K562 (cell line): ENCODE results near the gene WDR70. TPM values are rescaled to one million over a fixed set of nuclear protein-coding genes. Genes with fewer than 3 reads are reported as not detected.

ENCODE experiments used
- ATAC-seq: fragments of 200-7000 bp; cut with Tn5 transposase; 3 replicates; pipeline ENCODE4 v1.9.1; 2020; ENCODE audit warnings: moderate library complexity
- BruUV-seq: library from RNA; stranded (reverse); fragments of 400-500 nt; replicated peaks from 2 replicates; lab custom pipeline; 2021; lab: Mats Ljungman, UMichigan
- CTCF ChIA-PET: fragments of 300-600 bp; formaldehyde crosslinking; extraction: SDS; loops from one replicate; lab custom pipeline; 2021; ENCODE audit warnings: low intra/inter-chr PET ratio; lab: Yijun Ruan, JAX
- POLR2A ChIA-PET: fragments of 300-600, 350-650 bp; sonication (Branson Sonifier 250); formaldehyde crosslinking; extraction: SDS; loops from one replicate; lab custom pipeline; 2021; ENCODE audit warnings: antibody characterized with exemption, inconsistent platforms; lab: Yijun Ruan, JAX
- DNase-seq, 4 experiments: peaks; one replicate each; pipeline versions ENCODE4 v3.0.0 to v3.0.0-alpha.2; 2011 to 2018; ENCODE audit warnings: low spot score in 3 of 4, mixed read lengths in 3 of 4; ENCODE audit errors: extremely low read depth in 1 of 4
- FAIRE-seq: peaks from 2 replicates; lab custom pipeline; 2011; peaks lifted over from hg19 to GRCh38; lab: Jason Lieb, UNC
- H2AFZ ChIP-seq: 2 replicates; pipeline ENCODE4 v1.6.0; 2011; ENCODE audit warnings: low read depth, low read length, control low read depth, inconsistent platforms
- H3K27ac ChIP-seq: fragments of 200-600 bp; 3 replicates; pipeline ENCODE4 v1.8.0; 2011; ENCODE audit warnings: low read depth, mild to moderate bottlenecking, control low read depth, inconsistent platforms, low read length, moderate library complexity, mixed read lengths; ENCODE audit errors: extremely low read depth
- H3K27me3 ChIP-seq, 2 experiments: fragments of 300-600 bp in 1 of 2; 2 replicates in 1 of 2; 3 replicates in 1 of 2; pipeline versions ENCODE4 v1.6.0 to v1.8.0; 2011; ENCODE audit warnings: inconsistent platforms in 2 of 2, low read length in 2 of 2, mild to moderate bottlenecking in 1 of 2, mixed read lengths in 1 of 2, moderate library complexity in 1 of 2; ENCODE audit not compliant: control insufficient read depth in 2 of 2, insufficient read depth in 2 of 2
- H3K36me3 ChIP-seq: fragments of 300-600 bp; 3 replicates; pipeline ENCODE4 v1.8.0; 2011; ENCODE audit warnings: mild to moderate bottlenecking, low read length, inconsistent platforms; ENCODE audit not compliant: control insufficient read depth, insufficient read depth
- H3K4me1 ChIP-seq, 2 experiments: fragments of 200-600 bp in 1 of 2; replicated peaks in 1 of 2; 2 replicates in 1 of 2; 3 replicates in 1 of 2; pipeline versions ENCODE4 v1.5.1 to v1.8.0; 2011; ENCODE audit warnings: inconsistent platforms in 2 of 2, low read length in 2 of 2, mild to moderate bottlenecking in 1 of 2, mixed read lengths in 1 of 2, moderate library complexity in 1 of 2; ENCODE audit not compliant: control insufficient read depth in 2 of 2, insufficient read depth in 2 of 2
- H3K4me2 ChIP-seq: 2 replicates; pipeline ENCODE4 v1.6.1; 2011; ENCODE audit warnings: low read length, control low read depth, inconsistent platforms, mixed read lengths; ENCODE audit not compliant: insufficient read depth
- H3K4me3 ChIP-seq: fragments of 200-600 bp; sonication (generic), shearing (Covaris generic); 2 replicates; pipeline ENCODE4 v1.5.1; 2016; ENCODE audit warnings: control low read depth, inconsistent platforms
- H3K79me2 ChIP-seq: fragments of 200-600 bp; 3 replicates; pipeline ENCODE4 v1.8.0; 2011; ENCODE audit warnings: low read length, inconsistent platforms; ENCODE audit not compliant: control insufficient read depth, insufficient read depth
- H3K9ac ChIP-seq, 2 experiments: 2 replicates each; pipeline versions ENCODE4 v1.6.0 to v1.6.1; 2011; ENCODE audit warnings: low read depth in 2 of 2, low read length in 2 of 2, control low read depth in 1 of 2, inconsistent platforms in 1 of 2, mild to moderate bottlenecking in 1 of 2, mixed read lengths in 1 of 2; ENCODE audit not compliant: insufficient read depth in 1 of 2
- H3K9me1 ChIP-seq: one replicate; pipeline ENCODE4 v1.6.0; 2011; ENCODE audit warnings: inconsistent platforms, mild to moderate bottlenecking, low read length, moderate library complexity; ENCODE audit not compliant: control insufficient read depth, insufficient read depth
- H3K9me3 ChIP-seq: replicated peaks from 2 replicates; pipeline ENCODE4 v1.5.1; 2011; ENCODE audit warnings: low read depth, low read length, inconsistent platforms; ENCODE audit not compliant: control insufficient read depth, insufficient read depth
- H4K20me1 ChIP-seq: replicated peaks from 2 replicates; pipeline ENCODE4 v1.6.1; 2011; ENCODE audit warnings: low read length, inconsistent platforms, mixed read lengths; ENCODE audit not compliant: control insufficient read depth, insufficient read depth
- ARID2 ChIP-seq: fragments of 450-650 bp; IDR thresholded peaks from 2 replicates; pipeline ENCODE4 v1.6.1; 2017; ENCODE audit warnings: antibody characterized with exemption, mild to moderate bottlenecking
- BRCA1 ChIP-seq, 2 experiments: fragments of 450-650 bp in 1 of 2; sonication (generic) in 1 of 2; formaldehyde crosslinking in 1 of 2; IDR thresholded peaks; 2 replicates each; pipeline versions ENCODE4 v1.5.0 to v1.6.1; 2017 to 2020; ENCODE audit warnings: mild to moderate bottlenecking in 1 of 2, missing genetic modification reagents in 1 of 2
- C11orf30 ChIP-seq: fragments of 450-650 bp; IDR thresholded peaks from 2 replicates; pipeline ENCODE4 v1.6.1; 2016; ENCODE audit warnings: low read depth, mild to moderate bottlenecking
- HDAC2 ChIP-seq: fragments of 450-650 bp; IDR thresholded peaks from 2 replicates; pipeline ENCODE4 v1.6.1; 2016; ENCODE audit warnings: mild to moderate bottlenecking
- HMG20B ChIP-seq: fragments of 250-450 bp; sonication (Bioruptor Pico); IDR thresholded peaks from 2 replicates; pipeline ENCODE4 v1.5.0; 2021; ENCODE audit warnings: mild to moderate bottlenecking
- HNRNPH1 ChIP-seq: fragments of 200-400 bp; formaldehyde crosslinking; optimal IDR thresholded peaks from 2 replicates; pipeline ENCODE3; 2017; ENCODE audit warnings: low read depth, mild to moderate bottlenecking, low read length, moderate library complexity
- MAX ChIP-seq: sonication (generic); formaldehyde crosslinking; IDR thresholded peaks from 2 replicates; pipeline ENCODE4 v1.9.0; 2022; ENCODE audit warnings: mild to moderate bottlenecking, missing genetic modification reagents
- MBD2 ChIP-seq: sonication (generic); IDR thresholded peaks from 2 replicates; pipeline ENCODE4 v1.6.1; 2016; ENCODE audit warnings: low read depth, borderline replicate concordance
- NEUROD1 ChIP-seq: fragments of 150-350 bp; IDR thresholded peaks from 2 replicates; pipeline ENCODE4 v1.6.1; 2014; ENCODE audit warnings: borderline replicate concordance, low read length, low read depth; ENCODE audit not compliant: partially characterized antibody
- NFE2 ChIP-seq: IDR thresholded peaks from 2 replicates; pipeline ENCODE4 v1.6.1; 2014; ENCODE audit warnings: antibody characterized with exemption, low read depth
- PHB2 ChIP-seq: fragments of 450-650 bp; IDR thresholded peaks from 2 replicates; pipeline ENCODE4 v1.6.1; 2017; ENCODE audit warnings: low read depth
- TEAD4 ChIP-seq, 2 experiments: sonication (generic) in 1 of 2; formaldehyde crosslinking in 1 of 2; IDR thresholded peaks; 2 replicates each; pipeline versions ENCODE4 v1.6.1 to v1.8.0; 2012 to 2022; ENCODE audit warnings: borderline replicate concordance in 1 of 2, inconsistent platforms in 1 of 2, low read length in 1 of 2, mild to moderate bottlenecking in 1 of 2, missing genetic modification reagents in 1 of 2
- VEZF1 ChIP-seq: fragments of 200-800 bp; sonication (Bioruptor generic); IDR thresholded peaks from 2 replicates; pipeline ENCODE4 v1.6.1; 2017; ENCODE audit warnings: missing genetic modification characterization, missing compliant biosample characterization
- ZNF124 ChIP-seq: sonication (generic); formaldehyde crosslinking; IDR thresholded peaks from 2 replicates; pipeline ENCODE4 v1.8.1; 2022; ENCODE audit warnings: missing genetic modification reagents
- ZNF134 ChIP-seq: fragments of 250-450 bp; sonication (Bioruptor Pico); conservative IDR thresholded peaks from 2 replicates; pipeline ENCODE4 v1.4.0; 2020
- ZNF561 ChIP-seq: fragments of 450-650 bp; formaldehyde crosslinking; conservative IDR thresholded peaks from 2 replicates; pipeline ENCODE4 v1.4.0; 2020; ENCODE audit warnings: mild to moderate bottlenecking, moderate library complexity
- ZNF609 ChIP-seq: sonication (generic); formaldehyde crosslinking; IDR thresholded peaks from 2 replicates; pipeline ENCODE4 v1.8.1; 2023; ENCODE audit warnings: missing genetic modification reagents, mild to moderate bottlenecking, borderline replicate concordance
- WGBS: fragments of 100-300 bp; shearing (Covaris generic); methylation state at CpG from one replicate; pipeline ENCODE4 v1.1.6; 2016; ENCODE audit warnings: low coverage, mixed read lengths; ENCODE audit not compliant: insufficient coverage; ENCODE audit errors: missing lambda C conversion rate; 5-methylcytosine and 5-hydroxymethylcytosine counted together
- in situ Hi-C: fragments of 300-500 bp; cut with MboI; formaldehyde crosslinking; loops from 4 replicates; pipeline ENCODE4 v1.15.0; 2018; ENCODE audit warnings: inconsistent platforms, mixed read lengths
- intact Hi-C: fragments of 100-400 bp; cut with micrococcal nuclease; formaldehyde crosslinking; loops from 2 replicates; pipeline ENCODE4 v1.14.2; 2022
- polyA plus RNA-seq, 8 experiments: library from polyadenylated mRNA; depleted of rRNA in 4 of 8; stranded (reverse) in 5 of 8; unstranded in 3 of 8; fragments of >200 nt; fragmentation: Nextera tagmentation in 2 of 8; fragmentation: Illumina TruSeq in 1 of 8; extraction: Ambion mirVana in 2 of 8; extraction: Trizol in 1 of 8; gene quantifications; 2 replicates each; pipeline versions ENCODE4 v1.2.1 to v1.2.3, GENCODE V29; 2011 to 2014; ENCODE audit warnings: inconsistent platforms in 1 of 8, missing spikeins in 1 of 8
- total RNA-seq, 7 experiments: library from RNA; depleted of rRNA in 6 of 7; stranded (reverse); fragments of >200 nt in 6 of 7; fragmentation: Illumina TruSeq in 2 of 7; extraction: Trizol in 2 of 7; gene quantifications; 2 replicates each; pipeline versions ENCODE4 v1.2.1 to v1.2.3, GENCODE V29; 2011 to 2021; ENCODE audit warnings: low replicate concordance in 1 of 7

Gene WDR70
- total and polyA plus RNA-seq, 9 of the 15 experiments (the other 6 are each of a cell fraction or from before 2014, with no cell fraction given) = 16.8 to 46.6 (median 38.8) TPM

GRCh38 chr5:37771731-37772130, 392.6 kb downstream of the WDR70 start (continued):
- TF ChIP-seq C11orf30 (no peak), NFE2 (no peak), HMG20B (CRISPR knock-in tag) (no peak), ZNF134 (no peak)
- TF ChIP-seq, all 486 proteins: peak for 0

- no peak for ATAC-seq
- H3K36me3 ChIP-seq = no peaks in the 10 kb centered on the region
- H2AFZ ChIP-seq = no peak overlapping the region
- H3K79me2 ChIP-seq = no peaks in the 10 kb centered on the region
- DNase-seq = no peak
- no peak overlapping the region for H3K27ac ChIP-seq
- POLR2A ChIA-PET = no interaction called here
- intact Hi-C loops = no loop called here
- FAIRE-seq = no peak
- CTCF ChIA-PET = no interaction called here
- no peaks in the 10 kb centered on the region for H4K20me1 ChIP-seq
- H3K4me2 ChIP-seq = no peak overlapping the region
- H3K4me1 ChIP-seq = no peaks in the 10 kb centered on the region
- peaks cover 7% of the 10 kb centered on the region; the same call in 1 of the 2 replicates for H3K9me3 ChIP-seq
- 3% methylated on average over 2 of the region's 2 CpGs for WGBS
- H3K9me1 ChIP-seq = no peaks in the 10 kb centered on the region
- no peaks in the 10 kb centered on the region; a peak in 1 of 5 replicates for H3K27me3 ChIP-seq
- H3K9ac ChIP-seq = no peak overlapping the region
- no peak overlapping the region for H3K4me3 ChIP-seq
- in situ Hi-C loops = no loop called here
- BruUV-seq = no TSS peak
- TF ChIP-seq HDAC2 (no peak), ZNF124 (no peak), ZNF561 (CRISPR knock-in tag) (no peak), BRCA1 (IDR thresholded peaks at IDR 0.05) (no peak), BRCA1 (CRISPR knock-in tag; IDR thresholded peaks at IDR 0.05) (no peak), MAX (CRISPR knock-in tag) (no peak), HNRNPH1 (no peak), VEZF1 (CRISPR knock-in tag) (no peak), NEUROD1 (no peak), TEAD4 (IDR thresholded peaks at IDR 0.05; ENCODE audit: low read length) (no peak), TEAD4 (CRISPR knock-in tag; IDR thresholded peaks at IDR 0.05; ENCODE audit: borderline replicate concordance) (no peak), MBD2 (no peak), PHB2 (no peak), ARID2 (no peak), ZNF609 (CRISPR knock-in tag) (no peak)
Measured at GRCh38 chr5:37772255-37772654, 393.1 kb downstream of the WDR70 start.
